GM18498 (cell line): ENCODE data around the gene DYDC2.
"Not testable (repeated sequence)": the region's sequence is repeated elsewhere in the genome, so short reads cannot be mapped to it uniquely, and the experiment has no call there.

Experiments used
- ATAC-seq: cut with Tn5 transposase; IDR thresholded peaks from one replicate; pipeline ENCODE4 v1.9.1; 2021; ENCODE audit warnings: mild to moderate bottlenecking, moderate library complexity; ENCODE audit not compliant: unreplicated experiment

Gene DYDC2, protein sequence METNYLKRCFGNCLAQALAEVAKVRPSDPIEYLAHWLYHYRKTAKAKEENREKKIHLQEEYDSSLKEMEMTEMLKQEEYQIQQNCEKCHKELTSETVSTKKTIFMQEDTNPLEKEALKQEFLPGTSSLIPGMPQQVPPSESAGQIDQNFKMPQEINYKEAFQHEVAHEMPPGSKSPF

DNA sequence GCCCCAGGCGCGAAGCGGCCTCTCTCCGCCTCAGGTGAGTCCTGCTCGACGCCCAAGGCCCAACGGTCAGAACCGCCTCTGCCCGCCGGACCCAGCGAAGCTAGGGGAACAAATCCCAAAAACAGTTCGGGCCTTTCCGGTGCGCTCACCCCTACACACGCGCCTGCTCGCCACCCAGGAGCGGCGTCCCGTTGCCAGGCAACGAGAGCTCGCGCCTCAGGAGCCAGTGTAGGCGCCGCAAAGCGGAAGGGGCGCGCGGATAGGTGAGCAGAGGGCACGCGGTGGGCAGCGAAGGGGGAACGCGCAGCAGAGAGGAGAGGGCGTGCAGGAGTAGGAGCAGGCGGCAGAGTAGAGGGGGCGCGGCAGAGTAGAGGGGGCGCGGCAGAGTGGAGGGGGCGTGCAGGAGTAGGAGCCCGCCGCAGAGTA lies at the start of gene DYDC2, which contains the start of gene DYDC1:
TSS of gene DYDC2 (plus strand) at position 219 of the 426 bp plus-strand sequence. CDS start 5,663 bp downstream, outside the sequence.
TSS of gene DYDC1 (minus strand) at position 193 of the 426 bp plus-strand sequence. CDS start 4,154 bp downstream, outside the sequence.
- peak; percentile 98 for ATAC-seq

DNA sequence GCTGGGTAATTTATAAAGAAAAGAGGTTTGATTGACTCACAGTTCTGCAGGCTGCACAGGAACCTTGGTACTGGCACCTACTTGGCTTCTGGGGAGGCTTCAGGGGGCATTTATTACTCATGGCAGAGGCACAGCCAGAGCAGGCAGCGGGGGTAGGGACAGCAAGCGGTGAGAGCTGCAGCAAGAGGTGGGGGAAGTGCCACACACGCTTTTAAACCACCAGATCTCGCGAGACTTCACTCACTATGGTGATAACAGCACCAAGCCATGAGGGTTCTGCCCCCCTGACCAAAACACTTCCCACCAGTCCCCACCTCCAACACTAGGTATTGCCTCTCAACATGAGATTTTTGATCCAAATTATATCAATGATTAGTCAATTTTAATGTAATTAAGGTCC lies 43.1 kb upstream of the DYDC2 start:
- no peak for ATAC-seq

- ATAC-seq, result no peak
Measured at GRCh38 chr10:80315391-80315790, 41.2 kb upstream of the DYDC2 start.

DNA sequence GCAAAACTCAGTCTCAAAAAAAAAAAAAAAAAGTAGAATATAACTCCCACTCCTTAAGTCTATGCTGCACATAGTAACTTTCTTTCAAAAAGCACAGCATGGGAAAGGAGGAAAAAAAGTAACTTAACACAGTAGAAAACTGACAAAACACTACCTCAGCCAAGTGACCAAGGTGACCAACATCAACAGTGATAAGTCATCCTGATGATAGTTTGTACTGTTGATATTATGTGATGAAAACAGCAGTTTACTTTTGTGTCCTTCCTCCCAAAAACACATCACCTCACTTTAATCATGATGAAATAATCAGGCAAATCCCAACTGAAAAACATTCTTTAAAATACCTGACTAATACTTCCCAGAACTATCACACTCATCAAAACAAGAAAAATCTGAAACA lies 37.8 kb upstream of the DYDC2 start:
- ATAC-seq, result no peak

DNA sequence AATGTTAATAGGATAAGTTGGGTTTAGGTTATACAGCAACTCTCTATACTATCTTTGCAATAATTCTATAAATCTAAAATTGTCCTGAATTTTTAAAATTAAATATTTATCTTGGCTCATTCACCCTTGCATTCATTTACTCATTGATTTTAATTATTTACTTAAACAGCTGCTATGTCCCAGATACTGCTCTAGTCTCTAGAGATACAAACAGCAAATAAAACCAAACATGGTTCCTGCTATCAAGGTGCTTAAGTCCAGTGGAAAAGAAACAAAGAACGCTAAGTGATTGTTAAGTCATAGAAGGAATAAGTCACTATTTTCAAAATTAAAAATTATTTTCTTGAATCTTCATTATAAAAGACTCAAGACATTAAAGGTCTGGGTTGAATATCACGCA lies 37.3 kb upstream of the DYDC2 start:
- ATAC-seq, result no peak

GRCh38 chr10:80319725-80320290 lies 36.8 kb upstream of the DYDC2 start:
- no peak for ATAC-seq

DNA sequence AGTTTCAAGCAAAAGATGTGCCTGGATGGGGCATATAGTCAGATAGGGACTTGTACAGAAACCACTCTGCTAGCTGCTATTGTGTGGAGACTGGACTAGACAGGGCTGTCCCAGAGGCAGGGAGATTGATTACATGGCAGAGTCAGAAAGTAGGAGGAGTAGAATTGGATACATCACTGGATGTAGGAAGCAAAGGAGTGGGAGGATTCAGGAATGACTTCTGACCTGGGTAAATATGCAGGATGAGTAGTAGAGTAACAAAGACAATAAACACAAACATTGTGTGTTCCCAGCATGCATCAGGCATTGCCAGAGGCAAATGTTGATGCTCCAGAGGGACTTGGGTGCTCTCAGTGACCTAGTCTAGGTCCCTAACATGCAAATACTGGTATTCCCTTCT lies 36.2 kb upstream of the DYDC2 start:
- no peak for ATAC-seq

- ATAC-seq, result no peak
Measured at GRCh38 chr10:80321183-80321582, 35.4 kb upstream of the DYDC2 start.

DNA sequence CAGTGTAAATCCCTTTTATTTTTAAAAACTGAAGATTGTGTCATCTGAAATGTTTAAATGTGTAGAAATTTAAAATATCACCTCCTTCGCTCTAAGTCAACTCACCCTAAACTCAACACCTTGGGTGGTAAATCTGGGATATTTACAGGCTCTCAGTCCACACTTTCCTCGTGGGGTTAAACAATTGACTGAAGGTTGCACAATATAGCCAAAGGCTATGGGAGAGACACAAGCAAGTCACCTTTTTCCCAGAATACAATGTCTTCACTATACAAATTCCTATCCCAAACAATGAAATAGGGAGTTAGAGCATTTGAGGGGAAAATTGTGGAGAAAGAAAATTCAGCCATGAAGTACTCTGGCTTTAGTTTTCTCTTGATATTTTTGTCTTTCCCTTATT lies 34.4 kb upstream of the DYDC2 start:
- no peak for ATAC-seq

GRCh38 chr10:80322711-80323110 lies 33.9 kb upstream of the DYDC2 start:
- no peak for ATAC-seq

GRCh38 chr10:80323311-80323710 lies 33.3 kb upstream of the DYDC2 start:
- ATAC-seq, result no peak

DNA sequence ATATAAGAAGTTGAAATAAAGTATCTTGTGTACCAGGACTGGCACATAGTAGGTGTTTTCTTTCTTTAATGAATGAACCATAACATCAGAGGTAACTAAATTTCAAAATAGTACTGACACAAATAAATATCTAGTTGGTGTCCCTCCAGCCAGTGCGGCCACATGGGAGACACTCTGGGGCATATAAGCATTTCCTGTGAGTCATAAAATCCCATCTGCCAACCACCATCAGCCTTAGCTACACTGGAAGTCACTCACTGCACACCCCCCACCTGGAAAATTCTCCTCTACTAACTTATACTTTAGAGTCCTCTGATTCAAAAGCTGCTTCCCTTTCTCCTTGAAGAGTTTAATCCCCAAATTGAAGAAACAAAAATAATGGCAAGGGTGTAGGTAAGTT lies 32.5 kb upstream of the DYDC2 start:
- no peak for ATAC-seq

GRCh38 chr10:80324891-80325364 lies 31.7 kb upstream of the DYDC2 start:
- no peak for ATAC-seq

- ATAC-seq, result no peak
Measured at GRCh38 chr10:80333983-80334382, 22.6 kb upstream of the DYDC2 start.

- ATAC-seq, result no peak
Measured at GRCh38 chr10:80344276-80344675, 12.3 kb upstream of the DYDC2 start.

DNA sequence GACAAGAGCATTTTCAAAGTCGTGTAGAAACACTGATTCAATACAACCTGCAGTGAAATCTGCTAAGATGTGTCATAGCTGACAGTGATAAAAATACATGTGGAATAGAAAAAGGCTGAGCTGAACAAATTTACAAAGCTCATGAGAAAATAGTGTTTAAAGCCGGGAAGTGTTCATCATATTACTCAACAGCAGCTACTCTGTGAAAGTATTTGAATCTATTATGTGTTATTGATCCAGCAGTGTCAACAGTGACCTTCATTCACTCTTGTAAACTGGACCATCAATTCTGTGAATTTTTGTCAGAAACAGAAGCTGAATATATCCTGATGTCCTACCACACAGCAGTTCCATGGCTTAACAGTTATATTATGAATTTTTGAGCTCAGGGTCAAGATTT lies 11.7 kb upstream of the DYDC2 start:
- no peak for ATAC-seq

- no peak for ATAC-seq
Measured at GRCh38 chr10:80350251-80350650, 6.3 kb upstream of the DYDC2 start.

DNA sequence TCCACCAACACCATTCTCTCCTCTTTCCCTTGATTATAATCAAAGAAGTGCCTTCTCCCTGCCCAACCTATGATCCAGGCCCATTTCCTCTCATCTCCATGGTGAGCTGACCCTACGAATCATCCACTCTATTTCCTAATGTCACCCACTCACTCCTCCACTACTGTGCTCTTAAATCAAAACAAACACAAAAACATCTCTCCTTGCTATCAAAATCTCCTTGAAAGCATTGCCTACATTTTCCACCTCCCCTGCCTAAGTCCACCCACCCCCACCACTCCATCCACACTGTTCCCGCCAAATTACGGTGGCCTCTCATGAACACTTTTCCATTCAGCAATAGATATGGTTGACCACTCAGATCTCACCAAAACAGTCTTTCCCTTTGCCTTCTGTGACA lies 5.4 kb upstream of the DYDC2 start:
- ATAC-seq, result no peak

GRCh38 chr10:80356989-80357850 lies 639 bp downstream of the DYDC2 start:
- ATAC-seq, result no peak

DNA sequence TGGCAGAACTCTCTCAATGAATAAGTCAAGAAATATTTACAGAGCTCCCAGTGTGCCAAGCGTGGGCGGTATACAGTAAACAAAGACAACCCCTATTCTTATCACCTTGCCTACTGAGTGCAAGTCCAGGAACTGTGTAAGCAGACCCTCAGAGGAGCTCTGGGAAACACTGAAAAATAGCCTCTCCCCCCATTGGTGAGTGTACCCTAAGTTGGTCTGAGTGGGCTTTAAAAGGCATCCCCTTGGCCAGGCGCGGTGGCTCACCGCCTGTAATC lies 1.2 kb downstream of the DYDC2 start:
- no peak for ATAC-seq

DNA sequence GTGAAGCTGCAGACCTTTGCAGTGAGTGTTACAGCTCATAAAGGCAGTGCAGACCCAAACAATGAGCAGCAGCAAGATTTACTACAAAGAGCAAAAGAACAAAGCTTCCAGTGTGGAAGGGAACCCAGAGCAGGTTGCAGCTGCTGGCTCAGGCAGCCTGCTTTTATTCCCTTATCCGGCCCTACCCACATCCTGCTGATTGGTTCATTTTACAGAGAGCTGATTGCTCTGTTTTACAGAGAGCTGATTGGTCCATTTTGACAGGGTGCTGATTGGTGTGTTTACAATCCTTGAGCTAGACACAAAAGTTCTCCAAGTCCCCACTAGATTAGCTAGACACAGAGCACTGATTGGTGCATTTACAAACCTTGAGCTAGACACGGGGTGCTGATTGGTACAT lies 2.3 kb downstream of the DYDC2 start:
- not testable (repeated sequence) for ATAC-seq

DNA sequence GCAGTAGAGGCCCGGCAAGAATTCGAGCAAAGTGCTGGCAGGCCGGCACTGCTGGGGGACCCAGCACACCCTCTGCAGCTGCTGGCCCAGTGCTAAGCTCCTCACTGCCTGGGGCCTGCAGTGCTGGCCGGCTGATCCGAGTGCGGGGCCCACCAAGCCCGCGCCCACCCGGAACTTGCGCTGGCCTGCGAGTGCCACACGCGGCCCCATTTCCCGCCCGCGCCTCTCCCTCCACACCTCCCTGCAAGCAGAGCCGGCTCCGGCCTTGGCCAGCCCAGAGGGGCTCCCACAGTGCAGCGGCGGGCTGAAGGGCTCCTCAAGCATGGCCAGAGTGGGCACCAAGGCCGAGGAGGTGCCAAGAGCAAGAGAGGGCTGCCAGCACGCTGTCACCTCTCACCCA lies 3.1 kb downstream of the DYDC2 start:
- ATAC-seq, result no peak
